ENCODE results near the gene PSTK.

Gene PSTK

DNA sequence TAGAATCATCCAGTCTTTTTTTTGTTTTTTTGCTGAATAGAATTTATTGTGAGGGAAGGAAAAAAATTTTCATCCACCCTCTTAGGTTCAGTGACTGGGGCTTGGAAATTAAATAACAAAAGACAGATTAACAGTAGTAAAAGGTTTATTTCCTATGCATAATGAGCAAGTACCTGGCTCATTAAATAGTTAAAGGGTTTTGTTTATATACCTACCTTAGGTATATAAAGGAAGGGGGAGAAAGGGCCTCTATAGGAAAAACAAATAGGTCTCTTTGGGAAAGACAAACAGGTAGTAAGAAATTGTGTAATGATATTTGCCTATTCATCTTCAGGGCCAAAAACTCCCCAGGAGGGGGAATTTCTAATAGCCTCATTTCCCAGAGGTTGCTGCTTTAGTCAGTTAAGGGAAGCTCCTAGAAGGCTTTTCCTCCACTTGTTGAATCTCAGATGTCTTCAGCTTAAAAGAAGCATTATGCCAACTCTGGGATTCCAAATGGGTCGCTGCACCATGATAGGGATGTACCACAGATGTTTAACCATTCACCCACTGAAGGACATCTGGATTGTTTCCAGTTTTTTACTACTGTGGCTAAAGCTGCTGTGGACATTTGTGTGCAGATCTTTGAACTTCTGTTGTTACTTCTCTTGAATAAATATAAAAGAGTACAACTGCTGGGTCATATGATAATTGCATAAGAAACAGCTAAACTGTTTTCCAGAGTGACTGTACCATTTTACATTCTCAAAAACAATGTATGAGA is 39.9 kb downstream of the PSTK start:
- no peaks in the 10 kb centered on the region for H3K36me3 ChIP-seq (ENCODE audit: control insufficient read depth, insufficient read depth, low read length)
- no peak overlapping the region for H3K4me2 ChIP-seq (ENCODE audit: low read length)
- H2AFZ ChIP-seq = no peak overlapping the region
- no peak overlapping the region for H3K9ac ChIP-seq
- H3K79me2 ChIP-seq = peaks cover 10% of the 10 kb centered on the region
- H3K9me3 ChIP-seq (ENCODE audit: control insufficient read depth, low read length) = no peaks in the 10 kb centered on the region
- TF ChIP-seq, protein P1, sequence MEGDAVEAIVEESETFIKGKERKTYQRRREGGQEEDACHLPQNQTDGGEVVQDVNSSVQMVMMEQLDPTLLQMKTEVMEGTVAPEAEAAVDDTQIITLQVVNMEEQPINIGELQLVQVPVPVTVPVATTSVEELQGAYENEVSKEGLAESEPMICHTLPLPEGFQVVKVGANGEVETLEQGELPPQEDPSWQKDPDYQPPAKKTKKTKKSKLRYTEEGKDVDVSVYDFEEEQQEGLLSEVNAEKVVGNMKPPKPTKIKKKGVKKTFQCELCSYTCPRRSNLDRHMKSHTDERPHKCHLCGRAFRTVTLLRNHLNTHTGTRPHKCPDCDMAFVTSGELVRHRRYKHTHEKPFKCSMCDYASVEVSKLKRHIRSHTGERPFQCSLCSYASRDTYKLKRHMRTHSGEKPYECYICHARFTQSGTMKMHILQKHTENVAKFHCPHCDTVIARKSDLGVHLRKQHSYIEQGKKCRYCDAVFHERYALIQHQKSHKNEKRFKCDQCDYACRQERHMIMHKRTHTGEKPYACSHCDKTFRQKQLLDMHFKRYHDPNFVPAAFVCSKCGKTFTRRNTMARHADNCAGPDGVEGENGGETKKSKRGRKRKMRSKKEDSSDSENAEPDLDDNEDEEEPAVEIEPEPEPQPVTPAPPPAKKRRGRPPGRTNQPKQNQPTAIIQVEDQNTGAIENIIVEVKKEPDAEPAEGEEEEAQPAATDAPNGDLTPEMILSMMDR (IDR thresholded peaks at IDR 0.05) = no peak
- no peak overlapping the region for H3K27ac ChIP-seq
- H3K4me1 ChIP-seq = no peaks in the 10 kb centered on the region
- no peaks in the 10 kb centered on the region for H3K27me3 ChIP-seq (ENCODE audit: control insufficient read depth, insufficient read depth, low read length)
- no peak overlapping the region for H3K4me3 ChIP-seq (ENCODE audit: low read depth, low read length)

DNA sequence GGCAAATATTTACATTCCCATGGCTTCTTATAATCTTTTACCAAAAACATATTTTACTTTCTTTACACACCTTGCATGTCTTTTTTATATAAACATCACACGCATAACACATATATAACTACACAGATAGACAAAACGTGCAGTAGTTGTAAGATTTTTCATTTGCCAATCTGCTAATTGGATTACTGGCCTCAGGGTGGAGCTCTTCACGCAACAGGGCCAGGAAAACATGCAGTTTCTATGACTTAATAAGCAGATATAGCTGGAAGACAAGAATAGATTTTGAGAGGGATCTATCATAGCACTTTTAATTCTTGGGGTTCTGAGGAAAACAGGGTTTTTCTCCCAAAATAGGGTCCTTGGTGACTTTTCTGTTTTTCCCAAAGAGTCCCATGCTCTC is 41.3 kb downstream of the PSTK start:
- H3K4me3 ChIP-seq (ENCODE audit: low read depth, low read length) = no peak overlapping the region
- H3K27ac ChIP-seq = no peak overlapping the region
- TF ChIP-seq, protein P1 (IDR thresholded peaks at IDR 0.05) = no peak
- no peaks in the 10 kb centered on the region for H3K4me1 ChIP-seq
- no peaks in the 10 kb centered on the region for H3K27me3 ChIP-seq (ENCODE audit: control insufficient read depth, insufficient read depth, low read length)
- no peak overlapping the region for H3K4me2 ChIP-seq (ENCODE audit: low read length)
- H3K79me2 ChIP-seq = peaks cover 7% of the 10 kb centered on the region
- H2AFZ ChIP-seq = no peak overlapping the region
- no peaks in the 10 kb centered on the region for H3K9me3 ChIP-seq (ENCODE audit: control insufficient read depth, low read length)
- H3K36me3 ChIP-seq (ENCODE audit: control insufficient read depth, insufficient read depth, low read length) = no peaks in the 10 kb centered on the region
- no peak overlapping the region for H3K9ac ChIP-seq

DNA sequence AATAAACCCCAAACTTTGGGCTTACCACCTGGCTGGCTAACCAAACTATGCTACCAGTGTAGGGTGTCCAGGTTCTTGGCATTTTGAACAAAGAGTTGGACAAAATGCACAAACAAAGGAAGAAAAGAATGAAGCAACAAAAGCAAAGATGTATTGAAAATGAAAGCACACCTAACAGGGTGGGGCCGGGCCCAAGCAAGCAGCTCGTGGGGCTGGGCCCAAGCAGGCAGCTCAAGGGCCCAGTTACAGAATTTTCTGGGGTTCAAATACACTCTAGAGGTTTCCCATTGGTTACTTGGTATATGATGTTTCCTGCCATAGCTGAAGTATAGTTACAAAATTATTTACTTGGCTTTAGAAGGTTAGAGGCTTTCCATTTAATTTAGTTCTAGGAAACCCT is 44.3 kb downstream of the PSTK start:
- Histone ChIP-seq H3K9ac (no peak overlapping the region), H3K4me3 (ENCODE audit: low read depth, low read length) (no peak overlapping the region), H3K9me3 (ENCODE audit: control insufficient read depth, low read length) (no peaks in the 10 kb centered on the region), H3K27ac (no peak overlapping the region), H3K4me1 (no peaks in the 10 kb centered on the region), H3K4me2 (ENCODE audit: low read length) (no peak overlapping the region), H3K27me3 (ENCODE audit: control insufficient read depth, insufficient read depth, low read length) (no peaks in the 10 kb centered on the region), H3K79me2 (no peaks in the 10 kb centered on the region), H2AFZ (no peak overlapping the region), H3K36me3 (ENCODE audit: control insufficient read depth, insufficient read depth, low read length) (no peaks in the 10 kb centered on the region)
- TF ChIP-seq, protein P1 (IDR thresholded peaks at IDR 0.05) = no peak

DNA sequence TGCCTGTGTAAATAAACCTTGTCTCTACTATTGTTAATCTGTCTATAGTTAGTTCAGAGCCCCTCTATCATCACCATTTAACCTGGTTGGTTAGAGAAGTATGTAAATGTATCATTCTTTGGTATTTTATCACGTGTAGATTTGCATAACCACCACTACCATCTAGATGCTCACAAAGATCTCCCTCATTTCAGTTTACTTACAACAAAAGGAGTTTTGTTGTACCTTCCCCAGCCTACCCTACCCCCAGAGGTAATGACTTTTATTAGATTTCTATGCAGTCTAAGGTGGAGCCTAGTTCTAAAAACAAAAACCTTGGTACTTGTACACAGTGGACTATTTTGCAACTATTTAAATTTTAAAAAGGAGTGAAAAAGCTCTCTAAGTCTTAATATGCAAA is 46.1 kb downstream of the PSTK start:
- no peaks in the 10 kb centered on the region for H3K79me2 ChIP-seq
- H3K4me3 ChIP-seq (ENCODE audit: low read depth, low read length) = no peak overlapping the region
- no peaks in the 10 kb centered on the region for H3K4me1 ChIP-seq
- no peak overlapping the region for H3K9ac ChIP-seq
- no peaks in the 10 kb centered on the region for H3K27me3 ChIP-seq (ENCODE audit: control insufficient read depth, insufficient read depth, low read length)
- no peak overlapping the region for H2AFZ ChIP-seq
- H3K27ac ChIP-seq = no peak overlapping the region
- TF ChIP-seq, protein P1 (IDR thresholded peaks at IDR 0.05) = no peak
- H3K36me3 ChIP-seq (ENCODE audit: control insufficient read depth, insufficient read depth, low read length) = no peaks in the 10 kb centered on the region
- no peaks in the 10 kb centered on the region for H3K9me3 ChIP-seq (ENCODE audit: control insufficient read depth, low read length)
- H3K4me2 ChIP-seq (ENCODE audit: low read length) = no peak overlapping the region

DNA sequence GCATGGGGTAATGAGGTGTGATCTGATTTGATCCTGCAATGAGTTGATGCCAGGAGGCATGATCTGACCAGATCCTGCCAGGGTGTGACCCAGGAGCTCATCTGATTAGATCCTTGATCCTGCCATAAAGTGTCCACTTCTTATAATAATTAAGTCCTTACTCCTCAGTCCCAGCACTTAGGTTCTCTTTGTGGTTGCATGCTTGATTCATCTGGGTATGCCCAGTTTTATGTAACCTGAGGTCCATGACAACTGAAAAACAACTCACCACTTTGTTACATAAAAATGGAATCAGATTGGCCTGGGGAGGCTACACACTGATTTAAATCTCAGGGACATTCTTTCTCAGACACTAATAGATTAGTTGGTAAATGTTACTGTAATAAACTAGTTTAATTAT is 47.7 kb downstream of the PSTK start:
- no peak overlapping the region for H3K4me2 ChIP-seq (ENCODE audit: low read length)
- TF ChIP-seq, protein P1 (IDR thresholded peaks at IDR 0.05) = no peak
- no peak overlapping the region for H2AFZ ChIP-seq
- H3K79me2 ChIP-seq = no peaks in the 10 kb centered on the region
- H3K9me3 ChIP-seq (ENCODE audit: control insufficient read depth, low read length) = no peaks in the 10 kb centered on the region
- no peaks in the 10 kb centered on the region for H3K27me3 ChIP-seq (ENCODE audit: control insufficient read depth, insufficient read depth, low read length)
- H3K9ac ChIP-seq = no peak overlapping the region
- no peak overlapping the region for H3K27ac ChIP-seq
- H3K4me1 ChIP-seq = no peaks in the 10 kb centered on the region
- no peak overlapping the region for H3K4me3 ChIP-seq (ENCODE audit: low read depth, low read length)
- H3K36me3 ChIP-seq (ENCODE audit: control insufficient read depth, insufficient read depth, low read length) = no peaks in the 10 kb centered on the region

Data from parathyroid adenoma (tissue), 2 donors.